Vagina (tissue), 2 donors: ENCODE measurements around the gene UTP20.

Source experiments
- CTCF ChIP-seq, 3 experiments: fragments of 450-650 bp in 2 of 3; fragments of 200-600 bp in 1 of 3; sonication (generic) in 1 of 3; IDR thresholded peaks; one replicate each; pipeline ENCODE4 v1.5.1; 2017 to 2019; ENCODE audit warnings: antibody characterized with exemption in 3 of 3, mild to moderate bottlenecking in 2 of 3, moderate library complexity in 2 of 3
- POLR2A ChIP-seq, 2 donors: fragments of 450-650 bp; IDR thresholded peaks; one replicate each; pipeline ENCODE4 v1.6.1; 2017; ENCODE audit warnings: antibody characterized with exemption in 2 of 2, mild to moderate bottlenecking in 2 of 2, moderate library complexity in 2 of 2
- POLR2AphosphoS5 ChIP-seq, 2 donors: sonication (generic); formaldehyde crosslinking; IDR thresholded peaks; one replicate each; pipeline ENCODE4 v1.9.0; 2017; ENCODE audit warnings: antibody characterized with exemption in 2 of 2, mild to moderate bottlenecking in 2 of 2, low read depth in 1 of 2; ENCODE audit not compliant: insufficient read depth in 1 of 2

- TF ChIP-seq POLR2AphosphoS5 (IDR thresholded peaks at IDR 0.05; ENCODE audit: insufficient read depth in 1 of 2, low read depth in 1 of 2) = no peak
- TF ChIP-seq CTCF (IDR thresholded peaks at IDR 0.05) = no peak
- TF ChIP-seq POLR2A (IDR thresholded peaks at IDR 0.05) = no peak
These were observed 56.5 kb downstream of the UTP20 start for GRCh38 chr12:101336437-101336836.
